Caco-2 (cell line): ENCODE data around the gene DPP3. TPM values are rescaled to one million over a fixed set of nuclear protein-coding genes. Genes with fewer than 3 reads are reported as not detected.
"Not testable (repeated sequence)": the region's sequence is repeated elsewhere in the genome, so short reads cannot be mapped to it uniquely, and the experiment has no call there.

ENCODE experiments used
- BruUV-seq: library from RNA; stranded (reverse); fragments of 400-500 nt; replicated peaks from 2 replicates; lab custom pipeline; 2021; lab: Mats Ljungman, UMichigan
- CTCF ChIA-PET: fragments of 300-600 bp; sonication (Branson Sonifier 250); formaldehyde crosslinking; loops from one replicate; lab custom pipeline; 2022; ENCODE audit warnings: antibody characterized with exemption; lab: Charles Lee
- POLR2A ChIA-PET: fragments of 300-600 bp; sonication (Branson Sonifier 250); formaldehyde crosslinking; loops from one replicate; lab custom pipeline; 2022; ENCODE audit warnings: antibody characterized with exemption; lab: Charles Lee
- DNase-seq, 2 experiments: peaks; one replicate each; pipeline versions ENCODE4 v3.0.0 to v3.0.0-alpha.2; 2020 to 2022
- H3K27me3 ChIP-seq: replicated peaks from 2 replicates; pipeline ENCODE4 v1.6.0; 2011; ENCODE audit warnings: low read length; ENCODE audit not compliant: control insufficient read depth, insufficient read depth
- H3K36me3 ChIP-seq: 2 replicates; pipeline ENCODE4 v1.5.1; 2011; ENCODE audit warnings: low read length; ENCODE audit not compliant: control insufficient read depth, insufficient read depth
- H3K4me1 ChIP-seq: fragments of 250-450 bp; sonication (Bioruptor Pico); 2 replicates; pipeline ENCODE4 v1.5.1; 2020; ENCODE audit warnings: mild to moderate bottlenecking
- H3K4me3 ChIP-seq: 2 replicates; pipeline ENCODE4 v1.5.1; 2011; ENCODE audit warnings: low read depth, mild to moderate bottlenecking, control low read depth, low read length
- H3K9me3 ChIP-seq: fragments of 250-450 bp; sonication (Bioruptor Pico); 2 replicates; pipeline ENCODE4 v1.5.1; 2020; ENCODE audit warnings: mild to moderate bottlenecking, moderate library complexity
- H3K27ac Mint-ChIP-seq: one replicate; pipeline ENCODE4 v1.8.0; 2022; ENCODE audit warnings: mixed read lengths; ENCODE audit not compliant: unreplicated experiment
- H3K27me3 Mint-ChIP-seq: one replicate; pipeline ENCODE4 v1.8.0; 2022; ENCODE audit warnings: mixed read lengths; ENCODE audit not compliant: insufficient read depth, unreplicated experiment
- H3K36me3 Mint-ChIP-seq: one replicate; pipeline ENCODE4 v1.8.0; 2022; ENCODE audit warnings: mild to moderate bottlenecking, mixed read lengths; ENCODE audit not compliant: insufficient read depth, unreplicated experiment
- H3K4me1 Mint-ChIP-seq: one replicate; pipeline ENCODE4 v1.8.0; 2022; ENCODE audit warnings: low read depth, mixed read lengths; ENCODE audit not compliant: unreplicated experiment
- H3K4me3 Mint-ChIP-seq: one replicate; pipeline ENCODE4 v1.8.0; 2022; ENCODE audit warnings: mild to moderate bottlenecking, moderate library complexity, mixed read lengths; ENCODE audit not compliant: unreplicated experiment
- H3K9me3 Mint-ChIP-seq: one replicate; pipeline ENCODE4 v1.8.0; 2022; ENCODE audit warnings: mixed read lengths; ENCODE audit not compliant: unreplicated experiment
- intact Hi-C: fragments of 100-400 bp; cut with micrococcal nuclease; formaldehyde crosslinking; loops from one replicate; pipeline ENCODE4 v1.10.0; 2022; ENCODE audit not compliant: unreplicated experiment
- total RNA-seq: library from RNA; stranded (reverse); gene quantifications from 2 replicates; pipeline ENCODE4 v1.2.3, GENCODE V29; 2022
- TF ChIP-seq, protein P1 (sequence below), 2 experiments: fragments of 200-600 bp in 1 of 2; IDR thresholded peaks; 1 replicate in 1 of 2; 2 replicates in 1 of 2; pipeline versions ENCODE4 v1.5.1 to v1.8.0; 2011 to 2022; ENCODE audit warnings: antibody characterized with exemption in 1 of 2, control low read depth in 1 of 2, inconsistent platforms in 1 of 2, low read depth in 1 of 2, low read length in 1 of 2, mild to moderate bottlenecking in 1 of 2, moderate library complexity in 1 of 2; ENCODE audit not compliant: insufficient read depth in 1 of 2, severe bottlenecking in 1 of 2, unreplicated experiment in 1 of 2

Gene DPP3
- total RNA-seq, 1 experiment from 2014 or later = 106 TPM

DNA sequence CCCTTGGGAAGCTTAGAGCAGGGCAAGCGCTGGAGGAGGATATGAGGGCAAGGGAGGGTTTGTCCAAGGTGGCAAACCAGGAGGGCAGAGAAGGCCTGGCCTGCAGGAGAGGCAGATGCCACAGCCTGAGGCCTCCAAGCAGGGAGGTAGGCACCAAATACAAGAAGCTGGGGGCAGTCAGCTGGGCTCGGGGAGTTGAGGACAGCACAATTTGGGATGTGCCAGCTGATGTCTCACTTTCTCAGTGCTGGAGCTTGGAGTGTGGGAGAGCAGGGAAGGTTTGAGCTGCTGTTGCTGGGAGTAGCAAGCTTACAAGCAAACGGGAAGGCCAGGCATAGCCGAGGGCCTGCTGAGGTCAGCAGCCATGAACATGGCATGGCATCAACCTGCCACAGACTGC lies 61.7 kb downstream of the DPP3 start:
- Mint-ChIP-seq H3K27ac (no peak overlapping the region), H3K4me3 (no peak overlapping the region), H3K27me3 (no peaks in the 10 kb centered on the region), H3K9me3 (no peaks in the 10 kb centered on the region), H3K4me1 (peaks cover 6% of the 10 kb centered on the region), H3K36me3 (peaks cover 35% of the 10 kb centered on the region)
- no TSS peak for BruUV-seq
- DNase-seq = peak in 1 of 2 experiments; percentile 34
- Histone ChIP-seq H3K9me3 (no peaks in the 10 kb centered on the region), H3K4me3 (no peak overlapping the region), H3K27me3 (no peaks in the 10 kb centered on the region), H3K36me3 (peaks cover under 1% of the 10 kb centered on the region; the same call in 1 of the 2 replicates), H3K4me1 (peaks cover 16% of the 10 kb centered on the region)
- intact Hi-C loops = no loop called here
- POLR2A ChIA-PET = no interaction called here
- CTCF ChIA-PET = interaction anchor here (0.6 kb wide), 1 partner anchor 25 kb away, joined by 3 read pairs; no protein-coding TSS in a partner anchor
- TF ChIP-seq, protein P1, sequence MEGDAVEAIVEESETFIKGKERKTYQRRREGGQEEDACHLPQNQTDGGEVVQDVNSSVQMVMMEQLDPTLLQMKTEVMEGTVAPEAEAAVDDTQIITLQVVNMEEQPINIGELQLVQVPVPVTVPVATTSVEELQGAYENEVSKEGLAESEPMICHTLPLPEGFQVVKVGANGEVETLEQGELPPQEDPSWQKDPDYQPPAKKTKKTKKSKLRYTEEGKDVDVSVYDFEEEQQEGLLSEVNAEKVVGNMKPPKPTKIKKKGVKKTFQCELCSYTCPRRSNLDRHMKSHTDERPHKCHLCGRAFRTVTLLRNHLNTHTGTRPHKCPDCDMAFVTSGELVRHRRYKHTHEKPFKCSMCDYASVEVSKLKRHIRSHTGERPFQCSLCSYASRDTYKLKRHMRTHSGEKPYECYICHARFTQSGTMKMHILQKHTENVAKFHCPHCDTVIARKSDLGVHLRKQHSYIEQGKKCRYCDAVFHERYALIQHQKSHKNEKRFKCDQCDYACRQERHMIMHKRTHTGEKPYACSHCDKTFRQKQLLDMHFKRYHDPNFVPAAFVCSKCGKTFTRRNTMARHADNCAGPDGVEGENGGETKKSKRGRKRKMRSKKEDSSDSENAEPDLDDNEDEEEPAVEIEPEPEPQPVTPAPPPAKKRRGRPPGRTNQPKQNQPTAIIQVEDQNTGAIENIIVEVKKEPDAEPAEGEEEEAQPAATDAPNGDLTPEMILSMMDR (IDR thresholded peaks at IDR 0.05; ENCODE audit: insufficient read depth in 1 of 2, low read depth in 1 of 2, low read length in 1 of 2, severe bottlenecking in 1 of 2, unreplicated experiment in 1 of 2) = no peak

DNA sequence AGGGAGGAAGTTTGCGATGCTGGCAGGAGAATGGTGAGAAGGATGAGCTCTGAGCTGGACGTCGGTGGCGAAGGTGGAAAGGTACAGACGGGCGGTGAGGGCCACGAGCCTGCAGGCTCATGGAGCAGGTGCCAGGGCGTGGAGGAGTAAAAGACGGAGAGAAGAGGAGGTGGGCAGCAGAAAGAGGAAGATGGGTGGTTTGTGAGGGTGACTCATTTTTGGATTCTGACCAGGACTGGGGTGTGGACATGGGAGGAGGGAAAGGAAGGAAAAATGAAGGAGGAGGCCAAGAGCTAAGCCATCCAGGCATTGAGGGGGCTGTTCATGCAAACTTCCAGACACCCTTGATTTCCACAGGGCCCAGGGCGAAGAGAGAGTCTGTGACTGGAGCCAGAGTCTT lies 62.1 kb downstream of the DPP3 start:
- H3K9me3 Mint-ChIP-seq = no peaks in the 10 kb centered on the region
- ChIA-PET POLR2A (no interaction called here), CTCF (interaction anchor here (0.6 to 1.1 kb wide), 2 partner anchors 25 to 136 kb away, joined by 3 read pairs; no protein-coding TSS in a partner anchor)
- no peaks in the 10 kb centered on the region for H3K27me3 Mint-ChIP-seq
- no peaks in the 10 kb centered on the region for H3K9me3 ChIP-seq
- H3K4me3 Mint-ChIP-seq = no peak overlapping the region
- TF ChIP-seq, protein P1 (IDR thresholded peaks at IDR 0.05; ENCODE audit: insufficient read depth in 1 of 2, low read depth in 1 of 2, low read length in 1 of 2, severe bottlenecking in 1 of 2, unreplicated experiment in 1 of 2) = no peak
- H3K4me1 ChIP-seq = peaks cover 20% of the 10 kb centered on the region
- H3K4me1 Mint-ChIP-seq = peaks cover 6% of the 10 kb centered on the region
- no TSS peak for BruUV-seq
- H3K36me3 Mint-ChIP-seq = peaks cover 32% of the 10 kb centered on the region
- no peak overlapping the region for H3K27ac Mint-ChIP-seq
- no peaks in the 10 kb centered on the region for H3K27me3 ChIP-seq
- intact Hi-C loops = no loop called here
- H3K4me3 ChIP-seq = no peak overlapping the region
- H3K36me3 ChIP-seq = no peaks in the 10 kb centered on the region; the same call in 1 of the 2 replicates
- no peak for DNase-seq

DNA sequence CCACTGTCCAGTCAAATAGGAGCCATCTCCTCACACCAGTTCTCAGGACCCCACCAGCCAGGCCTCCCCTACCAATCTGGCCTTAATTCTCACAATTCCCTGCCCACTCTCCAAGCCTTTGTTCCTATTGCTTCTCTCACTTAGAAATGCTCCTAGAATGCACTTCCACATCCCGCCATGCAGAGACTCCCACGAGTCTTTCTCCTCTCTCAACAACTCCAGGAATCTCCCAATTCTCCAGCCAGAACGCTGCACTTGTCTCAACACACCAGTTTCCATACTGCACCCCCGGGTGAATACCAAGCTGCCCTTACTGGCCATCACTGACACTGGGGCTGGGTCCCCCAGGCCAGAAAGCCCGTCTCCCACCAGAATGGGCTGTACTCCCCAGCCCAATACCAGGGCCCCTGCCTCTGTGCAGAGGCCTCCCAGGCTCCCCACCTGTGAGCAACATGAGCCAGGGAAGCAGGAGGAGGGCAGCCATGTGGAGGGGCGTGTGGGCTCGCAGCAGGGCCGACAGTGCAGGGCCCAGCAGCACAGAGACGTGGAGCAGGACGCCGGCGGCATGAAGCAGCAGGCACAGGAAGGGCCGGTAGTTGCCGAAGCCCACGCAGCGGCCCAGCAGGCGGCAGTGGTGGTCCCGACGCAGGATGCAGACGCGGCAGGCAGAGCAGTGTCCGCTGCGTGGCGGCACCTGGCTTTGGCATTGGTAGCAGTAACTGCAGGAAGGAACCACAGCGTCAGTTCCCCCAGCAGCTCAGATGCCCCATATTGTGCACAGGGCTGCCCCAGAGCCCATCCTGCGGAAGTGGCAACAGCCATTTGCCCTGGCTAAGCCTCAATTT lies 63.3 kb downstream of the DPP3 start:
- Histone ChIP-seq H3K9me3 (no peaks in the 10 kb centered on the region), H3K36me3 (no peaks in the 10 kb centered on the region; the same call in 1 of the 2 replicates), H3K4me1 (peaks cover 25% of the 10 kb centered on the region), H3K4me3 (no peak overlapping the region), H3K27me3 (no peaks in the 10 kb centered on the region)
- H3K4me1 Mint-ChIP-seq = peaks cover 7% of the 10 kb centered on the region
- H3K9me3 Mint-ChIP-seq = no peaks in the 10 kb centered on the region
- POLR2A ChIA-PET = no interaction called here
- intact Hi-C loops = no loop called here
- peaks cover 25% of the 10 kb centered on the region for H3K36me3 Mint-ChIP-seq
- DNase-seq = no peak
- CTCF ChIA-PET = interaction anchor here (1.1 kb wide), 1 partner anchor 135 kb away, joined by 3 read pairs; no protein-coding TSS in a partner anchor
- no peaks in the 10 kb centered on the region for H3K27me3 Mint-ChIP-seq
- no peak overlapping the region for H3K4me3 Mint-ChIP-seq
- H3K27ac Mint-ChIP-seq = no peak overlapping the region
- no TSS peak for BruUV-seq
- TF ChIP-seq, protein P1 (IDR thresholded peaks at IDR 0.05; ENCODE audit: insufficient read depth in 1 of 2, low read depth in 1 of 2, low read length in 1 of 2, severe bottlenecking in 1 of 2, unreplicated experiment in 1 of 2) = no peak

- ChIA-PET CTCF (interaction anchor here (1.5 to 2.2 kb wide), 2 partner anchors 47 to 133 kb away, joined by 12 to 31 read pairs; partner anchors contain the start of genes CCDC87, CCS and RBM4B), POLR2A (interaction anchor here (1.2 to 1.9 kb wide), 5 partner anchors 48 to 298 kb away, joined by 4 to 31 read pairs (median 13); partner anchors contain the start of genes CCDC87, DPP3, RBM14 and RCE1)
- H3K4me3 ChIP-seq = peak overlapping the region; percentile 59
- H3K4me1 ChIP-seq = peaks cover 25% of the 10 kb centered on the region
- Mint-ChIP-seq H3K4me3 (peak overlapping the region; percentile 84), H3K27ac (peak overlapping the region; percentile 60), H3K36me3 (peaks cover 20% of the 10 kb centered on the region), H3K4me1 (peaks cover 15% of the 10 kb centered on the region)
- H3K9me3 Mint-ChIP-seq, H3K9me3 ChIP-seq, H3K27me3 Mint-ChIP-seq, H3K27me3 ChIP-seq, DNase-seq, H3K36me3 ChIP-seq: not testable (repeated sequence)
- intact Hi-C loops = loop anchor here (5.0 kb wide), 2 partner anchors 47 to 72 kb away; partner anchors contain the start of genes CCDC87, CCS and RBM14
- TSS peak; percentile 82 for BruUV-seq
These were observed 64.7 kb downstream of the DPP3 start for GRCh38 chr11:66544952-66545351.
